ENCODE measurements around the gene SPIN2A. TPM values are rescaled to one million over a fixed set of nuclear protein-coding genes. Genes with fewer than 3 reads are reported as not detected.

The SPIN2A gene
- total RNA-seq, result 0.33 TPM in 1 of 2 replicates, not detected in the other

DNA sequence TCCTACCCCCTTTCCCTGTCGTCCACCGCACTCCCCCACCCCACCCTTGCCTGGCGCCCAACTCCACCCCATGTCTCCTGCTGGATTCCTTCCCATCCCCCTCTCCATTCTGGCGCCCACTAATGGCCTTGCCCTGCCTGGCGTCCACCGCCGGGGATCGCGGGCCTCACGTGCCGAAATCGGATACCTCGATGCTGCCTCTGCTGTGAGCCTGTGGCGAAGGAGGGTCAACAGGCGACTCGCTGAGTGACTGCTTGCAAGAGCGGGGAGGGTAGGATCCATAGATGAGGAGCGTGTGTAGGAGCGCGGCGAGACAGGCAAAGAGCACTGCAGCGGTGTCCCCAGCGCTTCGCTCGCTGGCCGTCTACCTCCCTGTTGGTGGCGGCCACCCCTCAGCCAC, at the start of gene SPIN2A:
Gene SPIN2A (minus strand): TSS at position 325 of the 400 bp plus-strand sequence. CDS start 800 bp downstream, outside the sequence.

DNA sequence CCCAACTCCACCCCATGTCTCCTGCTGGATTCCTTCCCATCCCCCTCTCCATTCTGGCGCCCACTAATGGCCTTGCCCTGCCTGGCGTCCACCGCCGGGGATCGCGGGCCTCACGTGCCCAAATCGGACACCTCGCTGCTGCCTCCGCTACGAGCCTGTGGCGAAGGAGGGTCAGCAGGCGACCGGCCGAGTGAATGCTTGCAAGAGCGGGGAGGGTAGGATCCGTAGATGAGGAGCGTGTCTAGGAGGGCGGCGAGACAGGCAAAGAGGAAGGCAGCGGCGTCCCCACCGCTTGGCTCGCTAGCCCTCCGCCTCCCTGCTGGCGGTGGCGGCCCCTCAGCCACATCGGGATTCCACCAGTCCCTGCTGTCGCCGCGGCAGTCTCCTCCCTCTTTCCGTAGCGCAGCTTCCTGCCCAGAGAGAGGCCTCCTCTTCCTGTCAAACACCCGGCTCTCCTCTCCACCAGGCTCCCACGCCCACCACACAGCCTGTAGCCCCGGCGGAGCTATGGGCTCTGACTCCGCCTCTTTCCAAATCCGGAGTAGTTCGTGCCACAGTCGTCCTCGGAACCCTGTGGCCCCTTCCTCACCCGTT, 15.9 kb downstream of the SPIN2A start, which contains the start of gene SPIN2B:
Gene SPIN2B (minus strand): TSS at position 387 of the 594 bp plus-strand sequence.

Other genes starting within 250 kb of the SPIN2A start
- gene SPIN3, start 141.9 kb downstream of the SPIN2A start, total RNA-seq, result 1.1 and 1.5 TPM in 2 replicates
- 6.2 and 11.6 TPM in 2 replicates for gene SPIN2B, start 15.8 kb downstream of the SPIN2A start, total RNA-seq
- 0.64 TPM in 1 of 2 replicates, not detected in the other for gene FAAH2, start 149.3 kb upstream of the SPIN2A start, total RNA-seq

All from mammary microvascular endothelial cell (primary cell).